Measurements from ENCODE around the gene WDR20. TPM values are rescaled to one million over a fixed set of nuclear protein-coding genes. Genes with fewer than 3 reads are reported as not detected.

Gene WDR20
- total and polyA plus RNA-seq, 2 donors (not counting 3 experiments of a cell fraction or from before 2014, with no cell fraction given) = 12.2 to 22.4 TPM

DNA sequence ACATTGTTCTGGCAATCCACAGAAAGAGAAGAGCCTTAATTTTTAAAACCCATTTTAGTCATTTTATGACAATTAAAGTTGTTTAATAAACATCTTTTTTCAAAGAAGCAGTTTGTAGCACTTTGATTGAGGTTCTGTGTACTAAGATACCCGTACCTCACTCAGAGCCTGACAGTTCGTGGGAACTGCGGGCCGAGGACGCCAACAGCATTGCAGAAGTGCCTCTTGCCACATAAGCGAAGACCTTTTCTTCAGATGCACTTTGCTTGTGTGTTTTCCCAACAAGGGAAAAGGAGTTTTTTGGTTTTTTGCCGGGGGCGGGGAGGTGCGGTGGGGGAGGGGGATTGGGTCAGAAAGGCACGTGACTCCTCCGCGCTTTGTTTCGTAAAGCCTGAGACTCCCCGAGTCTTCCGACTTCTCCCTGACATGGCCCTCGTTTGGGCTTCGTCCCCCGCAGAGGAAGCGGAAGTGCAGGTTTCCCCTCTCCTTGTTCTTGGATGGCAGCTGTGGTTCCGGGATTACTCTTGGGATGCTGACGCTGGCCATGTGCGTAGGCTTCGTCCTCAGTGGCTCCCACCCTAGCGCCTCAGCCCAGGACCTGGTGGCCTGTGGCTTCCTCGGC is 70.8 kb downstream of the WDR20 start:
- Histone ChIP-seq H4K20me1 (replicated peaks; ENCODE audit: control insufficient read depth, extremely low read depth, insufficient read depth, low read length) (no peaks in the 10 kb centered on the region), H2AFZ (ENCODE audit: low read depth, low read length) (no peak overlapping the region), H3K36me3 (ENCODE audit: control insufficient read depth in 2 of 2, extremely low read depth in 1 of 2, insufficient read depth in 2 of 2, low read length in 2 of 2) (peaks cover 0 to 9% of the 10 kb centered on the region in 2 experiments), H3K9ac (replicated peaks; ENCODE audit: extremely low read depth, insufficient read depth, low read length) (no peak overlapping the region), H3K4me1 (ENCODE audit: control insufficient read depth, extremely low read depth, insufficient read depth, low read length) (no peaks in the 10 kb centered on the region), H3K27me3 (ENCODE audit: control insufficient read depth in 2 of 2, insufficient read depth in 2 of 2, low read length in 2 of 2) (no peaks in the 10 kb centered on the region), H3K9me3 (replicated peaks; ENCODE audit: control insufficient read depth, insufficient read depth, low read length) (no peaks in the 10 kb centered on the region), H3K4me2 (ENCODE audit: insufficient read depth, low read length) (no peak overlapping the region), H3K27ac (ENCODE audit: insufficient read depth, low read depth, low read length) (no peak overlapping the region), H3K79me2 (ENCODE audit: control insufficient read depth, insufficient read depth, low read length) (no peaks in the 10 kb centered on the region), H3K9me1 (replicated peaks; ENCODE audit: control insufficient read depth, extremely low read depth, insufficient read depth, low read length) (no peaks in the 10 kb centered on the region), H3K4me3 (replicated peaks in 1 of 3; ENCODE audit: insufficient read depth in 1 of 3, low read depth in 1 of 3, low read length in 3 of 3) (no peak overlapping the region)
- dilution Hi-C loops (cut with MboI; ENCODE audit: extremely low pct_ligation_motif_present, low sequenced_read_pairs) (no loop called here), intact Hi-C loops (cut with micrococcal nuclease) (no loop called here)
- no TSS peak for BruUV-seq (replicated peaks)
- ChIA-PET POLR2A (no interaction called here), CTCF (no interaction called here)
- TF ChIP-seq EZH2 (IDR thresholded peaks at IDR 0.05; ENCODE audit: borderline replicate concordance, low read depth, low read length, severe bottlenecking) (no peak), FOS (IDR thresholded peaks at IDR 0.05; ENCODE audit: borderline replicate concordance, insufficient read depth, low read length) (no peak), MYC (IDR thresholded peaks at IDR 0.05; ENCODE audit: low read depth, low read length) (no peak), JUN (IDR thresholded peaks at IDR 0.05; ENCODE audit: borderline replicate concordance, insufficient read depth, insufficient read length, low read depth) (no peak), GATA2 (IDR thresholded peaks at IDR 0.05; ENCODE audit: insufficient read depth, insufficient read length, low read depth, low read length) (no peak), POLR2A (IDR thresholded peaks at IDR 0.05; ENCODE audit: low read depth, low read length) (no peak)
- TF ChIP-seq, protein P1, sequence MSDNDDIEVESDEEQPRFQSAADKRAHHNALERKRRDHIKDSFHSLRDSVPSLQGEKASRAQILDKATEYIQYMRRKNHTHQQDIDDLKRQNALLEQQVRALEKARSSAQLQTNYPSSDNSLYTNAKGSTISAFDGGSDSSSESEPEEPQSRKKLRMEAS (IDR thresholded peaks at IDR 0.05; ENCODE audit: insufficient read depth, insufficient read length) = no peak
- TF ChIP-seq, protein P2, sequence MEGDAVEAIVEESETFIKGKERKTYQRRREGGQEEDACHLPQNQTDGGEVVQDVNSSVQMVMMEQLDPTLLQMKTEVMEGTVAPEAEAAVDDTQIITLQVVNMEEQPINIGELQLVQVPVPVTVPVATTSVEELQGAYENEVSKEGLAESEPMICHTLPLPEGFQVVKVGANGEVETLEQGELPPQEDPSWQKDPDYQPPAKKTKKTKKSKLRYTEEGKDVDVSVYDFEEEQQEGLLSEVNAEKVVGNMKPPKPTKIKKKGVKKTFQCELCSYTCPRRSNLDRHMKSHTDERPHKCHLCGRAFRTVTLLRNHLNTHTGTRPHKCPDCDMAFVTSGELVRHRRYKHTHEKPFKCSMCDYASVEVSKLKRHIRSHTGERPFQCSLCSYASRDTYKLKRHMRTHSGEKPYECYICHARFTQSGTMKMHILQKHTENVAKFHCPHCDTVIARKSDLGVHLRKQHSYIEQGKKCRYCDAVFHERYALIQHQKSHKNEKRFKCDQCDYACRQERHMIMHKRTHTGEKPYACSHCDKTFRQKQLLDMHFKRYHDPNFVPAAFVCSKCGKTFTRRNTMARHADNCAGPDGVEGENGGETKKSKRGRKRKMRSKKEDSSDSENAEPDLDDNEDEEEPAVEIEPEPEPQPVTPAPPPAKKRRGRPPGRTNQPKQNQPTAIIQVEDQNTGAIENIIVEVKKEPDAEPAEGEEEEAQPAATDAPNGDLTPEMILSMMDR (IDR thresholded peaks at IDR 0.05; ENCODE audit: extremely low read depth in 1 of 2, insufficient read depth in 1 of 2, low read depth in 1 of 2, low read length in 2 of 2) = no peak
- FAIRE-seq = no peak
- DNase-seq (ENCODE audit: low read depth, low spot score) = no peak
